Measurements from ENCODE around the gene SDC4.
A peak's percentile ranks its signal among the peaks of the same experiment; 100 is the strongest.

SDC4 gene

GRCh38 chr20:45318948-45319347, 29.3 kb downstream of the SDC4 start:
- no peak for DNase-seq (ENCODE audit: low spot score)

- no peak for DNase-seq (ENCODE audit: low spot score)
Observed at GRCh38 chr20:45318386-45318939, 29.8 kb downstream of the SDC4 start.

- DNase-seq (ENCODE audit: low spot score) = no peak
Observed at GRCh38 chr20:45317826-45318225, 30.4 kb downstream of the SDC4 start.

GRCh38 chr20:45316150-45317080, 31.8 kb downstream of the SDC4 start:
- no peak for DNase-seq (ENCODE audit: low spot score)

- DNase-seq (ENCODE audit: low spot score) = no peak
Observed at GRCh38 chr20:45315672-45316071, 32.6 kb downstream of the SDC4 start.

GRCh38 chr20:45313943-45314342, 34.3 kb downstream of the SDC4 start:
- no peak for DNase-seq (ENCODE audit: low spot score)

- no peak for DNase-seq (ENCODE audit: low spot score)
Observed at GRCh38 chr20:45313065-45313695, 35.0 kb downstream of the SDC4 start.

GRCh38 chr20:45312241-45312640, 36.0 kb downstream of the SDC4 start:
- no peak for DNase-seq (ENCODE audit: low spot score)

- peak; percentile 40 for DNase-seq (ENCODE audit: low spot score)
Observed at GRCh38 chr20:45311589-45312211, 36.5 kb downstream of the SDC4 start.

GRCh38 chr20:45309075-45309474, 39.1 kb downstream of the SDC4 start:
- no peak for DNase-seq (ENCODE audit: low spot score)

GRCh38 chr20:45308117-45308778, 40.0 kb downstream of the SDC4 start, which contains the start of gene MATN4:
Gene MATN4 (minus strand): TSS chr20:45308299. CDS start chr20:45305582, 2,717 bp downstream.
- no peak for DNase-seq (ENCODE audit: low spot score)

GRCh38 chr20:45307076-45307640, 41.1 kb downstream of the SDC4 start:
- no peak for DNase-seq (ENCODE audit: low spot score)

- no peak for DNase-seq (ENCODE audit: low spot score)
Observed at GRCh38 chr20:45306431-45306982, 41.7 kb downstream of the SDC4 start, which contains the start of gene RBPJL. Gene RBPJL (plus strand): TSS chr20:45306840. CDS start chr20:45306923, 83 bp downstream.

- no peak for DNase-seq (ENCODE audit: low spot score)
Observed at GRCh38 chr20:45305262-45305661, 43.0 kb downstream of the SDC4 start.

GRCh38 chr20:45304464-45304999, 43.7 kb downstream of the SDC4 start:
- no peak for DNase-seq (ENCODE audit: low spot score)

GRCh38 chr20:45303586-45304463, 44.4 kb downstream of the SDC4 start:
- no peak for DNase-seq (ENCODE audit: low spot score)

GRCh38 chr20:45301824-45302271, 46.4 kb downstream of the SDC4 start:
- DNase-seq (ENCODE audit: low spot score) = no peak

- DNase-seq (ENCODE audit: low spot score) = no peak
Observed at GRCh38 chr20:45300961-45301360, 47.3 kb downstream of the SDC4 start.

- DNase-seq (ENCODE audit: low spot score) = no peak
Observed at GRCh38 chr20:45299786-45300185, 48.4 kb downstream of the SDC4 start.

Measured in kidney capillary endothelial cell (primary cell).